ENCODE measurements around the gene DPH1.

DPH1 gene

DNA sequence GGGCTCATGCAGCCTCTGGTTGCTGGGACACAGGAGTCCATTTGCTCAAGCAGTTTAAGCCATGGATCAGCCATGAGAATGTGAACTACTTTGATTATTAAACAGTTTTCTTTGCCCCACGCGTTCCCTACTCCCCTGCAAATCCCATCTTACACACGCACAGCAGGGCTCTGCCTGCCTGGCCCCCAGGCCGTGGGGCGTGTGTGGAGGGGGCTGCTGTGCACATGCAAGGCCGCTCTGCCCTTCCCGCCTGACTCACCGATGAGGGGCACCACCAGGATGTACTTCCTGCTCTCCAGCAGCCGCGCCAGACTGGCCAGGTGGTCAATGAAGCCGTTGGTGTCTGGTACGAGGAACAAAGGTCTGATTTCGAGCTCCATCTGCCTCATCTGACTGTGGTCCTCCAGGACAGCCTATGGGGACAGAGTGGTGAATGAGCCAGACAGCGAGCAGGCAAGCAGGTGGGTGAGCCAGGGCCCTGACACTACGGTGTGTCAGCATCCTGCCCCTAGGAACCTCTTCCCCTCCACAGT lies 38.6 kb downstream of the DPH1 start:
- TF ChIP-seq, protein P1, sequence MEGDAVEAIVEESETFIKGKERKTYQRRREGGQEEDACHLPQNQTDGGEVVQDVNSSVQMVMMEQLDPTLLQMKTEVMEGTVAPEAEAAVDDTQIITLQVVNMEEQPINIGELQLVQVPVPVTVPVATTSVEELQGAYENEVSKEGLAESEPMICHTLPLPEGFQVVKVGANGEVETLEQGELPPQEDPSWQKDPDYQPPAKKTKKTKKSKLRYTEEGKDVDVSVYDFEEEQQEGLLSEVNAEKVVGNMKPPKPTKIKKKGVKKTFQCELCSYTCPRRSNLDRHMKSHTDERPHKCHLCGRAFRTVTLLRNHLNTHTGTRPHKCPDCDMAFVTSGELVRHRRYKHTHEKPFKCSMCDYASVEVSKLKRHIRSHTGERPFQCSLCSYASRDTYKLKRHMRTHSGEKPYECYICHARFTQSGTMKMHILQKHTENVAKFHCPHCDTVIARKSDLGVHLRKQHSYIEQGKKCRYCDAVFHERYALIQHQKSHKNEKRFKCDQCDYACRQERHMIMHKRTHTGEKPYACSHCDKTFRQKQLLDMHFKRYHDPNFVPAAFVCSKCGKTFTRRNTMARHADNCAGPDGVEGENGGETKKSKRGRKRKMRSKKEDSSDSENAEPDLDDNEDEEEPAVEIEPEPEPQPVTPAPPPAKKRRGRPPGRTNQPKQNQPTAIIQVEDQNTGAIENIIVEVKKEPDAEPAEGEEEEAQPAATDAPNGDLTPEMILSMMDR (IDR thresholded peaks at IDR 0.05; ENCODE audit: borderline replicate concordance, insufficient read depth, low read depth, low read length) = no peak
- no peak overlapping the region for H3K4me3 ChIP-seq (ENCODE audit: low read depth, low read length)

DNA sequence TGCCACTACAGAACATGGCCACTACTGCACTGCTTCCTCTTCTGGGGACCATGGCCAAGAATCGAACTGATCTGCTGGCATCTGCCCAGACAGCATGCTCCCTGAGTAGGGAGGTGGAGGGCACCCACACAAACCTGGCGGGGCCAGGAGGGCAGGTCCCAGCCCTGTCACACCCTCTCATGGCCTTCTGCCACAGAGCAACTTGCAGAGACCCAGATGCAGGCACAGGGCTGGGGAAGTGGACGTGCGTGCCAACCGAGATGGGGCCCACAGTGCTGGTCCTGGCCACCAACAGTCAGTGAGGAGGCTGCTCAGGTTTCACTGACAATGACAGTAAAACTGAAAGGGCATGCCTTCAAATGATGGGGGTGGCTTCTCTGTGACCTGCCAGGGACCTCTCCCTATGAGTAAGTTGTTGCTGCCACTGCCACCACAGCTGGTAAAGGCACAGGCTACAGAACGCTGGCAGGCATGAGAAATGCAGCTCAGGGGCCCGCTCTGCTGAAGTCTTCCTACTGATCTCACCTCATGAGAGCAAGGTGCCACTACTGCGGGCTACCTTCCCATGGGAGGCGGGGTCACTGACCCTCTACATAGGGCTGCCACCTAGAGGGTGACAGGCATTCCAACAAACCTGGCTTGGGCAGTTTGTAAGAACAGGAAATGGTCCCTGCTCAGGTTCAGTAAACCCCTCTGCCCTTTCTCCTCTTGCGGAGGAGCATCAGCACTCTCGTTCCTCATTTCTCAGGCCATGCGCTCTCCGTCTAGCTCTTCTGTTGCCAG lies 40.5 kb downstream of the DPH1 start:
- H3K4me3 ChIP-seq (ENCODE audit: low read depth, low read length) = no peak overlapping the region
- TF ChIP-seq, protein P1 (IDR thresholded peaks at IDR 0.05; ENCODE audit: borderline replicate concordance, insufficient read depth, low read depth, low read length) = peak; percentile 12; the same call in 1 of the 2 replicates

DNA sequence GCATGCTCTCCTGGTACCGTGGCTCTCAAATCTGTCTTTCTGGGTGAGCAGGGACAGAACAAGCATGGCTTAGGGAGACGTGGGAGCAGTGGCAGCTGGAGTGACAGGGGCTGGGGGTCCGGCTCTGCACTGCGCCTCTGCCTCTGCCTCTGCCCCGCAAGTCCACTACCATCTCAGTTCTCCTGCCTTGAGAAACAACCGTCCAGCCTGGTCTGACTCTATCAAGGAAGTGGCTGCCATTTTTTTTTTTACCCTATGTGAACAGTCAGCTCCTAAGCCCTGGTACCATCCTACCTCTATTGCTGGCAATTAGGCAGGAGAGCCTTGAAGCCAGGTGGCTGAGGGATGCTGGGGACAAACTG lies 41.1 kb downstream of the DPH1 start:
- TF ChIP-seq, protein P1 (IDR thresholded peaks at IDR 0.05; ENCODE audit: borderline replicate concordance, insufficient read depth, low read depth, low read length) = no peak
- no peak overlapping the region for H3K4me3 ChIP-seq (ENCODE audit: low read depth, low read length)

DNA sequence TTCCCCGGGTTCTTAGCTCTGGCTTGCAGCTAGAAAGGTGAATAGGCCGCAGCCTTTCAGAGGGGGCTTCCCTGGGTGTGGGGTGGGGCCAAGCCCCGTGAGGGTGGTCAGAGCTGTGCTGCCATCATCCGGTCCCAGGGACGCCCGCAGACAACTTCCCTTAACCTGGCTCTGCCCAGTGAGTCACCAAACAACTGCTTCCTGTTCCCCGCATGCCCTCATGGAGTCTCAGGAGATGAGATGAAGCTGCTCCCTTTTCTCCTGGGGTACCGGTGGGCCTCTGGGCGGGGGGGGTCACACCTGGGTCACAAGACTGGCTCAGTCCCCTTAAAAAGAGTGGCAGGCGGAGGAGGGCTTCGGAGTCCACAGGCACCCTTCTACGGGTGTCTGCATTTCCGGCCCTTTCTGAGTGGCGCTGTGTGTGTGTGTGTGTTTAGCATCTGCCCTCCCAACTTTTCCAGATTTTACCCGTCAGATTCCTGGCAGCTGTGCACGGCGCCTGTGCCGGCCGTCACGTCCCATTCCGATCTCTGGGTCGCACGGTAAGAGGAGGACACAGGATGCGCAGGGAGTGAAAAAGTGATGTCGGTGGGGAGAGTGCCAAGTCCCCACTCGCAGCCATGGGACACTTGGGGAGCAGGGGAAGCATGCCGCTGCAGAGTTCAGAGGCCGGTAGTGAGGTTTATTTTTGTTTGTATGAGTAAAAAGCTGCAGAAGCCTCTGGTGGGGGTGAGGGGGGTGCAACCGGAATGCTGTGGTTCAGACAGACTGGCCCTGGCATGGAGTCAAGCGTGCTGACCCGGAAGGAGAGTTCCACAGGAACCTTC lies 41.7 kb downstream of the DPH1 start:
- TF ChIP-seq, protein P1 (IDR thresholded peaks at IDR 0.05; ENCODE audit: borderline replicate concordance, insufficient read depth, low read depth, low read length) = no peak
- no peak overlapping the region for H3K4me3 ChIP-seq (ENCODE audit: low read depth, low read length)

DNA sequence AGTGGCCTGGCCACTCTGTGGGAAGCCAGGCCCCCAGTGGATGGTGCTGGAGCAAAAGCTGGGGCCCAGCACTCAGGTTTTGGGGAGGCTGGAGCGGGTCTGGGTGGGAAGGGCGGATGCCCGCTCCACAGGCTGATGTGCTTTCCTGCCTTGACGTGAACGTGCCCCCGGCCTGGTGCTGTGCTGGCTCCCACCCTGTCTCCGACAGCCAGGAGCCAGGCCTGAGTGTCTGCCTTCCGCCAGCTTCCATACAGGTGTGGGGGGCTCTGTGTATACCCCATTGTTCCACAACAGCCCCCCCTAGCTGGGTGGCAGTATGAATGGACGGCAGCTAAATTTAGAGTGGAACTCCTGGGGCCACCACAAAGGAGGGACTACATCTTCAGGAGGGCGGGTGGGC lies 45.0 kb downstream of the DPH1 start:
- H3K4me3 ChIP-seq (ENCODE audit: low read depth, low read length) = no peak overlapping the region
- TF ChIP-seq, protein P1 (IDR thresholded peaks at IDR 0.05; ENCODE audit: borderline replicate concordance, insufficient read depth, low read depth, low read length) = no peak

DNA sequence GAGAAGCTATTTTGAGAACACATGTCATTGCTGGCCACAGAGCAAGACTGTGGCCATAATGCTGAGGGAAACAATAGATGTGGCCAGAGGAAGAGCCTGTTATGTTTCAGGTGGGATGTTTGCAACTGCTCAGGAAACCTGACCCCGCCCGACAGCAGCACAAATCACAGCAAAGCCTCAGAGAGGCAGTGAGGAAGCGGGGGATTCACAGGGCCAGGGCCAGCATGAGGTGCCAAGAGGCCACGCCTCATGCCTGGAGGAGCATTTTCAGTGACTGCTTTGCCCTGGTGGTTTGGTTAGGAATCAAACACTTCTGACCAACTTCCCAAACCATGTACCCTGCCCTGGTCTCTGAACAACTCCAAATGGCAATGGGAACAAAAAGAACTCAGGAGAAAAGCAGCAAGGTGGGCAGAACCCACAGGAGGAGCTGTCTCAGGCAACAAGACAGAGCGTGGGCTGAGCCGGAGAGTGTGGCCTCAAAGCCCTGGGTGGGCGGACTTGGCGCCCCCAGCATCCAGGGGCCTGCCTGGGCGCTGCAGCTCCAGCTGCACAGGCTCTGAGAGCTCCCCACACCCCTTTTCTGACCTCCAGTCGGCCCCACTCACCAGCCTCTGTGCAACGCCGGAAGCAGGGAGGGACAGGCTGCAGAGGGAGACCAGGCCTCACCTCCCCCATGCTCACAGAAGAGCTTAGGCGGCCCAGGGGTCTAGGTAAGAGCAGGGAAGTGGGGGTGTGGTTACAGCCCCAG lies 45.6 kb downstream of the DPH1 start:
- H3K4me3 ChIP-seq (ENCODE audit: low read depth, low read length) = no peak overlapping the region
- TF ChIP-seq, protein P1 (IDR thresholded peaks at IDR 0.05; ENCODE audit: borderline replicate concordance, insufficient read depth, low read depth, low read length) = no peak
